A673 (cell line): ENCODE results near the gene TATDN2. TPM values are rescaled to one million over a fixed set of nuclear protein-coding genes. Genes with fewer than 3 reads are reported as not detected.
A peak's percentile ranks its signal among the peaks of the same experiment; 100 is the strongest.

Experiments used
- BruUV-seq: library from RNA; stranded (reverse); fragments of 400-500 nt; replicated peaks from 2 replicates; lab custom pipeline; 2021; lab: Mats Ljungman, UMichigan
- CTCF ChIA-PET: fragments of 300-600 bp; sonication (Branson Sonifier 250); formaldehyde crosslinking; loops from one replicate; lab custom pipeline; 2022; ENCODE audit warnings: antibody characterized with exemption; lab: Charles Lee
- POLR2A ChIA-PET: fragments of 300-600 bp; sonication (Branson Sonifier 250); formaldehyde crosslinking; loops from one replicate; lab custom pipeline; 2022; ENCODE audit warnings: antibody characterized with exemption; ENCODE audit not compliant: low non-redundant PET; lab: Charles Lee
- DNase-seq: peaks from one replicate; pipeline ENCODE4 v3.0.0-alpha.2; 2015; ENCODE audit warnings: low spot score
- H3K27ac ChIP-seq: fragments of 200-600 bp; sonication (generic); 2 replicates; pipeline ENCODE4 v1.5.1; 2016; ENCODE audit warnings: mixed run types, low read depth, mild to moderate bottlenecking, mixed read lengths, antibody characterized with exemption, low read length; ENCODE audit not compliant: poor library complexity, severe bottlenecking
- H3K27me3 ChIP-seq: fragments of 200-600 bp; sonication (generic); replicated peaks from 2 replicates; pipeline ENCODE4 v1.6.1; 2017; ENCODE audit warnings: mixed run types, low read depth, mild to moderate bottlenecking, mixed read lengths, antibody characterized with exemption, low read length; ENCODE audit not compliant: insufficient read depth, poor library complexity
- H3K36me3 ChIP-seq: fragments of 200-600 bp; sonication (generic); 2 replicates; pipeline ENCODE4 v1.6.1; 2016; ENCODE audit warnings: mixed run types, mild to moderate bottlenecking, mixed read lengths, antibody characterized with exemption, low read length; ENCODE audit not compliant: insufficient read depth, poor library complexity, severe bottlenecking
- H3K4me1 ChIP-seq: fragments of 200-600 bp; sonication (generic); 2 replicates; pipeline ENCODE4 v1.6.1; 2017; ENCODE audit warnings: mixed run types, mild to moderate bottlenecking, mixed read lengths, antibody characterized with exemption, low read length; ENCODE audit not compliant: insufficient read depth, poor library complexity, severe bottlenecking
- H3K4me3 ChIP-seq: fragments of 200-600 bp; sonication (generic); 2 replicates; pipeline ENCODE4 v1.5.1; 2016; ENCODE audit warnings: low read depth, mixed run types, mild to moderate bottlenecking, mixed read lengths, low read length; ENCODE audit not compliant: poor library complexity, severe bottlenecking
- H3K9me3 ChIP-seq: fragments of 200-600 bp; sonication (generic); 2 replicates; pipeline ENCODE4 v1.6.1; 2016; ENCODE audit warnings: mixed run types, low read depth, mild to moderate bottlenecking, mixed read lengths, antibody characterized with exemption, low read length; ENCODE audit not compliant: poor library complexity, severe bottlenecking
- CTCF ChIP-seq: fragments of 300-800, 200-600 bp; sonication (generic); conservative IDR thresholded peaks from 2 replicates; pipeline ENCODE4 v1.5.1; 2017; ENCODE audit warnings: low read depth, mild to moderate bottlenecking, antibody characterized with exemption, low read length, moderate library complexity, mixed read lengths
- EZH2 ChIP-seq: fragments of 200-600 bp; sonication (generic); IDR thresholded peaks from 2 replicates; pipeline ENCODE4 v1.6.1; 2017; ENCODE audit warnings: borderline replicate concordance, low read depth, mild to moderate bottlenecking, mixed read lengths, antibody characterized with exemption, low read length; ENCODE audit not compliant: poor library complexity, severe bottlenecking
- intact Hi-C: fragments of 100-400 bp; cut with micrococcal nuclease; formaldehyde crosslinking; loops from one replicate; pipeline ENCODE4 v1.10.0; 2022; ENCODE audit not compliant: unreplicated experiment
- total RNA-seq: library from RNA; stranded (reverse); gene quantifications from 2 replicates; pipeline ENCODE4 v1.2.3, GENCODE V29; 2021

TATDN2 gene
- total RNA-seq, 1 experiment from 2014 or later: 42.0 TPM

- H3K4me3 ChIP-seq: no peak overlapping the region
- H3K9me3 ChIP-seq: no peaks in the 10 kb centered on the region
- H3K4me1 ChIP-seq: peaks cover 8% of the 10 kb centered on the region
- H3K27ac ChIP-seq: no peak overlapping the region
- DNase-seq: no peak
- BruUV-seq: no TSS peak
- no peak for TF ChIP-seq EZH2
- no peak for TF ChIP-seq CTCF
- H3K27me3 ChIP-seq: no peaks in the 10 kb centered on the region
- ChIA-PET POLR2A (no interaction called here), CTCF (no interaction called here)
- H3K36me3 ChIP-seq: peaks cover 29% of the 10 kb centered on the region
- intact Hi-C loops: no loop called here
These were observed 30.2 kb downstream of the TATDN2 start for GRCh38 chr3:10278501-10278900.

- intact Hi-C loops: no loop called here
- Histone ChIP-seq H3K27ac (no peak overlapping the region), H3K4me1 (no peaks in the 10 kb centered on the region), H3K9me3 (no peaks in the 10 kb centered on the region), H3K27me3 (no peaks in the 10 kb centered on the region), H3K4me3 (no peak overlapping the region), H3K36me3 (peaks cover 29% of the 10 kb centered on the region)
- TF ChIP-seq CTCF (no peak), EZH2 (no peak)
- CTCF ChIA-PET: no interaction called here
- POLR2A ChIA-PET: no interaction called here
- no peak for DNase-seq
- no TSS peak for BruUV-seq
These were observed 31.3 kb downstream of the TATDN2 start for GRCh38 chr3:10279384-10280176.

GRCh38 chr3:10280177-10280529 is 31.9 kb downstream of the TATDN2 start:
- Histone ChIP-seq H3K27me3 (no peaks in the 10 kb centered on the region), H3K27ac (no peak overlapping the region), H3K36me3 (peaks cover 29% of the 10 kb centered on the region), H3K4me1 (no peaks in the 10 kb centered on the region), H3K9me3 (no peaks in the 10 kb centered on the region), H3K4me3 (no peak overlapping the region)
- no peak for TF ChIP-seq EZH2
- TF ChIP-seq CTCF: no peak
- DNase-seq: no peak
- intact Hi-C loops: no loop called here
- BruUV-seq: TSS peak; percentile 32
- POLR2A ChIA-PET: no interaction called here
- CTCF ChIA-PET: interaction anchor here (0.6 kb wide), 2 partner anchors 17 to 434 kb away, joined by 4 read pairs; no protein-coding TSS in a partner anchor
